Sigmoid colon (tissue), 7 donors: Measurements from ENCODE around the gene CLEC9A. TPM values are rescaled to one million over a fixed set of nuclear protein-coding genes. Genes with fewer than 3 reads are reported as not detected.

Source experiments
- DNase-seq: peaks from one replicate; pipeline ENCODE4 v3.0.0-alpha.2; 2019
- H3K27ac ChIP-seq, 4 donors: fragments of 200-600 bp; sonication (generic); one replicate each; pipeline ENCODE4 v1.5.1; 2016 to 2019; ENCODE audit warnings: mild to moderate bottlenecking in 1 of 4
- H3K27me3 ChIP-seq, 3 donors: fragments of 200-600 bp; sonication (generic); one replicate each; pipeline ENCODE4 v1.5.1; 2019; ENCODE audit warnings: mild to moderate bottlenecking in 1 of 3
- H3K36me3 ChIP-seq, 4 donors: fragments of 200-600 bp; sonication (generic); one replicate each; pipeline ENCODE4 v1.5.1; 2016 to 2019
- H3K4me1 ChIP-seq, 4 donors: fragments of 200-600 bp; sonication (generic); one replicate each; pipeline ENCODE4 v1.5.1; 2017 to 2019
- H3K4me3 ChIP-seq, 4 donors: fragments of 200-600 bp; sonication (generic); one replicate each; pipeline ENCODE4 v1.5.1; 2017 to 2019; ENCODE audit warnings: mild to moderate bottlenecking in 2 of 4, moderate library complexity in 1 of 4
- H3K9me3 ChIP-seq, 4 donors: fragments of 200-600 bp in 3 of 4; sonication (generic) in 3 of 4; one replicate each; pipeline versions ENCODE4 v1.5.1 to v1.6.1; 2013 to 2019
- EP300 ChIP-seq, 4 donors: sonication (generic); formaldehyde crosslinking; IDR thresholded peaks; one replicate each; pipeline ENCODE4 v1.6.1; 2017; ENCODE audit warnings: antibody characterized with exemption in 4 of 4
- POLR2A ChIP-seq, 2 donors: fragments of 450-650 bp; IDR thresholded peaks; one replicate each; pipeline ENCODE4 v1.6.1; 2016; ENCODE audit warnings: antibody characterized with exemption in 2 of 2, mild to moderate bottlenecking in 2 of 2, moderate library complexity in 2 of 2
- POLR2AphosphoS5 ChIP-seq, 4 donors: sonication (generic); formaldehyde crosslinking; IDR thresholded peaks; one replicate each; pipeline ENCODE4 v1.6.1; 2017; ENCODE audit warnings: antibody characterized with exemption in 4 of 4
- WGBS, 2 donors: extraction: QIAGEN DNeasy Blood & Tissue Kit; methylation state at CpG; one replicate each; pipeline ENCODE4 v1.1.7; 2013; 5-methylcytosine and 5-hydroxymethylcytosine counted together
- intact Hi-C: fragments of 100-400 bp; cut with DNase I; formaldehyde crosslinking; loops from one replicate; pipeline ENCODE4 v1.15.1; 2023
- polyA plus RNA-seq, 3 donors: library from polyadenylated mRNA; stranded (reverse); fragments of 200-250 nt; gene quantifications; one replicate each; pipeline ENCODE4 v1.2.3, GENCODE V29; 2013
- total RNA-seq, 4 donors: library from RNA; depleted of rRNA; stranded (reverse); fragments of >200 nt; gene quantifications; one replicate each; pipeline ENCODE4 v1.1.0, GENCODE V29; 2016
- TF ChIP-seq, protein P1 (sequence below), 4 experiments: fragments of 450-650 bp in 3 of 4; fragments of 200-600 bp in 1 of 4; IDR thresholded peaks; one replicate each; pipeline ENCODE4 v1.5.1; 2016 to 2019; ENCODE audit warnings: antibody characterized with exemption in 4 of 4, mild to moderate bottlenecking in 3 of 4, moderate library complexity in 2 of 4
- donor health status: healthy with polysubstance abuse.
- donor health status: Bipolar disorder and iron deficiency.
- donor health status: healthy.

The CLEC9A gene
- total and polyA plus RNA-seq, 7 donors: 0.46 to 1.5 TPM; not detected in 5

DNA sequence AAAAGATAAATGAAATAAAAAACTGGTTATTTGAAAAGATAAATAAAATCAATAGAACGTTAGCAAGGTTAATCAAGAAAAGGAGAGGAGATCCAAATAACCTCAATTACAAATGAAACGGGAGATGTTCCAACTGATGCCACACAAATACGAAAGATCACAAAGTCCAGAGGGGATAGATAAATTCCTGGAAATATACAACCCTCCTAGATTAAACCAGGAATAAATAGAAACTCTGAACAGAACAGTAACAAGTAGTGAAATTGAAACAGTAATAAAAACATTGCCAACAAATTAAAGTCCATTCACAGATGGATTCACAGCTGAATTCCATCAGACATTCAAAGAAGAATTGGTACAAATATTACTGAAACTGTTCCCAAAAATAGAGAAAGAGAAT, 55.9 kb downstream of the CLEC9A start:
- Histone ChIP-seq H3K4me3 (no peak overlapping the region), H3K4me1 (no peaks in the 10 kb centered on the region), H3K9me3 (no peaks in the 10 kb centered on the region), H3K36me3 (no peaks in the 10 kb centered on the region), H3K27ac (no peak overlapping the region), H3K27me3 (no peaks in the 10 kb centered on the region)
- 67 to 88% methylated on average over 3 of the region's 3 CpGs for WGBS, 2 donors
- no peak for TF ChIP-seq EP300 (IDR thresholded peaks at IDR 0.05)
- no peak for TF ChIP-seq POLR2AphosphoS5 (IDR thresholded peaks at IDR 0.05)
- TF ChIP-seq, protein P1, sequence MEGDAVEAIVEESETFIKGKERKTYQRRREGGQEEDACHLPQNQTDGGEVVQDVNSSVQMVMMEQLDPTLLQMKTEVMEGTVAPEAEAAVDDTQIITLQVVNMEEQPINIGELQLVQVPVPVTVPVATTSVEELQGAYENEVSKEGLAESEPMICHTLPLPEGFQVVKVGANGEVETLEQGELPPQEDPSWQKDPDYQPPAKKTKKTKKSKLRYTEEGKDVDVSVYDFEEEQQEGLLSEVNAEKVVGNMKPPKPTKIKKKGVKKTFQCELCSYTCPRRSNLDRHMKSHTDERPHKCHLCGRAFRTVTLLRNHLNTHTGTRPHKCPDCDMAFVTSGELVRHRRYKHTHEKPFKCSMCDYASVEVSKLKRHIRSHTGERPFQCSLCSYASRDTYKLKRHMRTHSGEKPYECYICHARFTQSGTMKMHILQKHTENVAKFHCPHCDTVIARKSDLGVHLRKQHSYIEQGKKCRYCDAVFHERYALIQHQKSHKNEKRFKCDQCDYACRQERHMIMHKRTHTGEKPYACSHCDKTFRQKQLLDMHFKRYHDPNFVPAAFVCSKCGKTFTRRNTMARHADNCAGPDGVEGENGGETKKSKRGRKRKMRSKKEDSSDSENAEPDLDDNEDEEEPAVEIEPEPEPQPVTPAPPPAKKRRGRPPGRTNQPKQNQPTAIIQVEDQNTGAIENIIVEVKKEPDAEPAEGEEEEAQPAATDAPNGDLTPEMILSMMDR (IDR thresholded peaks at IDR 0.05): no peak
- no peak for TF ChIP-seq POLR2A (IDR thresholded peaks at IDR 0.05)
- DNase-seq: no peak
- intact Hi-C loops: no loop called here

DNA sequence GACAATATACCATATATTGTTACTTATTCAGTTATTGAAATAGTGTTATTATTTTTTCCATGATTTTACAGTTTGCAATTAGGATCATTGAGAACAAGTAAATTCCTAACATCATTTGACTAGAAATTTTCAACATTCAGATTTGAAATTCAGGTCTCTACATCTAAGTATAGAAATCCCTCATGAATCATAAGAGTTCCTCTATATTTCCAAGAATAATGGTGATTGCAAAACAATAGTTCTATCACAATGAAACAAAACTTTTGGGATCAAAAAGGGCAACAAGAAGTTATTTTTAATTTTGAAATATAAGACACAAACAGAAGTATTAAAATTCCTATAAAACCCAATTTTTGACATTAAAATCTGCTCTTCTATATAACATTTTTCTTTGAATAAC, 57.5 kb downstream of the CLEC9A start:
- Histone ChIP-seq H3K36me3 (no peaks in the 10 kb centered on the region), H3K9me3 (no peaks in the 10 kb centered on the region), H3K4me1 (no peaks in the 10 kb centered on the region), H3K27me3 (no peaks in the 10 kb centered on the region), H3K27ac (no peak overlapping the region), H3K4me3 (no peak overlapping the region)
- DNase-seq: no peak
- intact Hi-C loops: no loop called here
- TF ChIP-seq EP300 (IDR thresholded peaks at IDR 0.05) (no peak), POLR2AphosphoS5 (IDR thresholded peaks at IDR 0.05) (no peak), POLR2A (IDR thresholded peaks at IDR 0.05) (no peak)
- TF ChIP-seq, protein P1 (IDR thresholded peaks at IDR 0.05): no peak

DNA sequence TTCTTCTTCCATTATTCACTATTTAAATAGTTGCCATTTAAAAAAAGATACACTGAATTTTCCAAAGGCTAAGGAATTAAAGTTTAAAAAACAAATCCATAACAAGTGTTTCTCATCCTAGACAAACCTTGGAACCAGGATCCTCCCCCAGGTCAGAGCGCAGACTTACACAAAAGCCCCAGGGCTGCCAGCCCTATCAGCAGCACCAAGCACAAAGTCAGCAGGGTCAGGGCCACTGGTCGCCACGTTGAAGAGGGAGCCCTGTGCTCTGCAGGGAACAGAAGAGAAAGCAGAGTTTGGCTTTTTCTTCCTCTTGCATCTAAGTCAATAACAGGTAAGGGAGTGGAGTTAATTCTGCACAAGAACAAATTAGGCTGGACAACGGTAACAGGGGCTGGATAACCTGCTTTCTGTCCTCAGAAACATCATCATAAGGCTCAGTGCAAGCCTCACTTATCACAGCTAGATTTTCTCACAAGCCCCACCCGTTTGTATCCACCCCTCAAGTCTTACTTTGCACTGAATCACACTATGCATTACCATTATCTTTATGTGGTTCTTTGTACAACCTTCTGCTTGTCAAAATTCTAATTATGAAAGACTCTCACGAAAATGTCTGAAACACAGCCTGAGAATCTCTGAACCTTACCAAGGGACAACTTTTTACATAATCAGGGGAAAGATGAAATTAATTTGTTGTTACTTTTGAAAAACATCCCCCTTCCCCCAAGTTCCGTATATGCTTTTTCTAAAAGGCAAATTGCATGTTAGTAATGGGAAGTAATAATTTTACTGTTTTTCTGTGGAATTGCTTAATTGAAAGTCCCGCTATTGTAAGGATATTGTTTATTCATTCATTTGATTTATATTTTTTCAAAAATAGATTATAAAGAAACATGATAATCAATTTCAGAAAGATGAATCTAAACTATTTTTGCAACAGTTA, 58.7 kb downstream of the CLEC9A start:
- Histone ChIP-seq H3K27ac (no peak overlapping the region), H3K4me3 (no peak overlapping the region), H3K4me1 (no peaks in the 10 kb centered on the region), H3K36me3 (no peaks in the 10 kb centered on the region), H3K9me3 (no peaks in the 10 kb centered on the region), H3K27me3 (no peaks in the 10 kb centered on the region)
- WGBS, 2 donors: 46 to 60% methylated on average over 8 of the region's 8 CpGs
- no peak for DNase-seq
- no peak for TF ChIP-seq EP300 (IDR thresholded peaks at IDR 0.05)
- TF ChIP-seq POLR2A (IDR thresholded peaks at IDR 0.05): no peak
- no peak for TF ChIP-seq POLR2AphosphoS5 (IDR thresholded peaks at IDR 0.05)
- intact Hi-C loops: no loop called here

DNA sequence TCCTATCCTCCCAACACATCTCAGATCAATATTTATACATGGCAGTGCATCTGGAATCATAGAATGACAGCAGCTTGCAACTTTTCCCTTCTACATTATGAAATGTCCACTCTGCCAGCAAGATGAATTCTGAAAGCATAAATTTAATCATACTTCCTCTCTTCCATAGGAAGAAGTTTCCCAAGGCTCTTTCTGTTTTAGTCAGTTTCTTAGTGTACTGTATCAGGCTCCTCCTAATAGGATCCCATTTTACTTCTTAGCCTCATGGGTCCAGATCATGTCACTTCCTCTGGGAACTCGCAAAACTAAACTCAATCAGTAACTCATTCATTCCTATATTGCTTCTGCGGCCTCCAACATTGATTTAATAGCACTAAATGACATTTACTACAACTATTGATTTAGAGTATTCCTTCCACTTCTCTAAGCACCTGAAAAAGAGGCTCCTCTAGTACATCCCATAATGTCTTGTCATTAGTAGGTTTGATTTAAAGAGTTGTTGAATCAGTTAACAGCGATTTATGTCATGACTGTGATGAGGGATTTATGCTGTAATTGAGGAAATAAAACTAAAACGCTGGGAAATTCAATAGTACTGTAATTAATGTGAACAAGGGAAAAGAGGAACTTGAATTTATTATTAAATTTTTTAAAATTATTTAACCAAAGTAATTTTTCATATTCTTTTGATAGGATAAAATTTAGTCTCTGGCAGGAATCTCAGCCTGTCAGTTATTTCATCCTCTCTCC, 64.3 kb downstream of the CLEC9A start:
- Histone ChIP-seq H3K27ac (peak overlapping the region in 2 of 4 donors; percentile 22 to 44), H3K9me3 (no peaks in the 10 kb centered on the region), H3K36me3 (no peaks in the 10 kb centered on the region), H3K4me3 (no peak overlapping the region), H3K27me3 (no peaks in the 10 kb centered on the region), H3K4me1 (peaks cover 0 to 9% (median 3%) of the 10 kb centered on the region in 4 donors)
- DNase-seq: no peak
- WGBS, 2 donors: 51 to 56% methylated on average over 4 of the region's 4 CpGs
- TF ChIP-seq EP300 (IDR thresholded peaks at IDR 0.05) (no peak), POLR2A (IDR thresholded peaks at IDR 0.05) (no peak)
- intact Hi-C loops: no loop called here

DNA sequence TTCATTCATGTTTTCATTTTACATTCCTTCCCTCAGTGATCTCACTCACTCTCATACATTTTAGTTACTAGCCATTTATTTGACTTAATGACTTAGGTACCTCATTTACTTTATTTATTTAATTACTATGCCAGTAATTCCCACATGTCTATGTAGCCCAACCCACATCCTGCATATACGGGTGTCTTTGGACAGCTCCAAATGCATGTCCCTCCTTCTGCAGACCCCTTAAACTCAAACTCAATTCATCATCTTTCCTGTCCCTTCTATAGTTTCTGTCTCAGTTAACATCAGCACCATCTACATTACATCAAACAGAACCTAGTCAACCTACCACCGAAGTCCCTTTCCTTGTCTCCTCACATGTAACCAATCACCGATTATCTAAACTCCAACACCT, 65.5 kb downstream of the CLEC9A start:
- H3K36me3 ChIP-seq: no peaks in the 10 kb centered on the region
- no peak overlapping the region for H3K4me3 ChIP-seq
- no peaks in the 10 kb centered on the region for H3K9me3 ChIP-seq
- intact Hi-C loops: no loop called here
- H3K4me1 ChIP-seq: peaks cover 0 to 20% (median 9%) of the 10 kb centered on the region in 4 donors
- H3K27me3 ChIP-seq: no peaks in the 10 kb centered on the region
- no peak for DNase-seq
- TF ChIP-seq POLR2AphosphoS5 (IDR thresholded peaks at IDR 0.05): no peak
- TF ChIP-seq, protein P1 (IDR thresholded peaks at IDR 0.05): no peak
- no peak for TF ChIP-seq POLR2A (IDR thresholded peaks at IDR 0.05)
- TF ChIP-seq EP300 (IDR thresholded peaks at IDR 0.05): no peak
- H3K27ac ChIP-seq: peak overlapping the region in 2 of 4 donors; percentile 13 to 56
- whole genome bisulfite sequencing, 2 donors: 81 to 88% methylated on average over 3 of the region's 3 CpGs
